HG02623 (cell line): ENCODE results near the gene TSPAN8.
"Not testable (repeated sequence)": the region's sequence is repeated elsewhere in the genome, so short reads cannot be mapped to it uniquely, and the experiment has no call there.

ENCODE experiments used
- ATAC-seq: cut with Tn5 transposase; IDR thresholded peaks from one replicate; pipeline ENCODE4 v1.9.1; 2021; ENCODE audit warnings: moderate library complexity; ENCODE audit not compliant: unreplicated experiment

The TSPAN8 gene

DNA sequence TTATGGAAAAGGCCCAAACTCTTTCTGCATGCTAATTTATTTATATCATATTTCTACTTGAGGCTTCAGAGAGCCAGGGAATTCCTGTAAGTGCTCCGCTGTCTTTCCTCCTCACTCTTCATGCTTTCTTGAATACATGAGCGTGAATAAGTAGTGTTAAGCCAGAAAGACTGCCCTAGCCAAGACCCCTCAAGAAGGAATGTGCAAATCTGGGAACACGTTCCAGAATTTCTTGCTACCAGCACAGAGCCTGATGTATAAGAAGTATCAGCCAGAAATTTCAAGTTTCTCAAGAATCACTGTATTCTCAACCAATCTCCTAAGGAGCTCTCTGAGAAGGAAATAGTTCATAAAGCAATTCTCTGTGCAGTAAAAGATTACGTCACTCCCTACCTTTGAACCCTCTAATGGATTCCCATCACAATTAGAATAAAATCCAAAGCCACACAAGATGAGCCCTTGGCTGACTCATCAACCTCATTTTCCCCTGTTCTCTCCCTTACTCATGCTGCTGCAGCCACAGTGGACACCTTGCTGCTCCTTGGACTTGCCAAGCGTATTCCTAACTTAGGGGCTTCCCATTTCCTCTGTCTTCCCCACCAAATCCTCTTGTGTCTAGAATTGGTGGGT, 6.9 kb upstream of the TSPAN8 start:
- ATAC-seq = no peak

DNA sequence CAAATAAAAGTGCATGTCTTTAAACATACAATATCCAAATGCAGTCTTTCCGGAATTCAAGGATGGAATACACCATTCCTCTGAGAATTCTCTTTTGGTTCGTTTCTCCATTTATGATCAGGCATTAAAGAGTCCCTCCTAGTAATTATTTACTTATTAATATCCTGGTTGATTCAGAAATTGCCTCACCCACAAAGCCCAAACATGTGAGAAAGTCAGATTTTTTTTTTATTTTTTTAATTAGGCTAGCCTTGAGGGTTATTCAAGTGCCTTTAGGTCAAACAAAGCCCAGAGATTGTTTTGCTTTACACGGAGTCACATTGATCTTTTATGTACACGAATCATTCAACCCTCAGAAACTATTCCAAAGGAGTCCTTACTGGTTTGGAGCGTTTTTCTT, 6.4 kb upstream of the TSPAN8 start:
- ATAC-seq = no peak

DNA sequence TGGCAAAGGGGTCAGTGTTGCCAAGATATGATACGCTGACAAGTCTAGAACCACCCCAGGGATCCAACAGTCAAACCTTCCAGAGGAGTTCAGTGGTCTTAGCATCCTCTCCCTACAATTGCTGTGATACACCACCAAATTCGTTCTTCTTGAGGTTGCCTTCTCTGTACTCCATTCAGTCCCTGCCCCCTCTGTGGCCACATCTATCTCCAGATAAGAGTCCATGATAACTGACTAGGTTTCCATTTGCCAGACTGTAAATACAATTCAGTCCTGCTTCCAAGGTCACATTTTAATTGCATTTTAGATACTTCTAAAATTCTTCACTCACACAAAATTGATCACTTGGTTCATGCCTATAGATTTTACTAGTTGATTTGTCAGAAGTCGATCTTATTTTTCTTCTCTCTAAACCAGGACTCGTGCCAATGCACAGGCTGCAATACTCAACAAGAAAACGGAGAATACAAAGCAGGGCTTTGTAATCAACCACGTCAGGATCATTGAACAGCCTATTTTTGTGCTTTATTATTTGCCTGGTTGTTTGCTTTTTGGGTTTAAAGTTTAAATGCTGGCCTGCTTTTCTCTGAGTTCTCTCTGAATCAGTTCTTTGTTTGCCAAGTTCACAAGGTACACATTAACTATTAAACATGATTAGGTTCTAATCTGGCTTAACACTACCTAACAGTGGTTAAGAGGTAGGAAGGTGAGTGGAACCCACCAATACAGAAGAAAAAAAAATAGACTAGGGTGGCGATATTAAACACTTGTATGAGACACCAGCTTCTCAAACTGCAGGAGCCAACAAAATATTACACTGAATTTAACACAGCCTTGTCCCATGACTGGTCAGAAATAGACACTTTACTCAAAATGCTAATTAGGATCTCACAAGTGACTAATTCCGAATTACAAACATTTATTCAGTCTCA, 5.3 kb upstream of the TSPAN8 start:
- ATAC-seq = no peak

DNA sequence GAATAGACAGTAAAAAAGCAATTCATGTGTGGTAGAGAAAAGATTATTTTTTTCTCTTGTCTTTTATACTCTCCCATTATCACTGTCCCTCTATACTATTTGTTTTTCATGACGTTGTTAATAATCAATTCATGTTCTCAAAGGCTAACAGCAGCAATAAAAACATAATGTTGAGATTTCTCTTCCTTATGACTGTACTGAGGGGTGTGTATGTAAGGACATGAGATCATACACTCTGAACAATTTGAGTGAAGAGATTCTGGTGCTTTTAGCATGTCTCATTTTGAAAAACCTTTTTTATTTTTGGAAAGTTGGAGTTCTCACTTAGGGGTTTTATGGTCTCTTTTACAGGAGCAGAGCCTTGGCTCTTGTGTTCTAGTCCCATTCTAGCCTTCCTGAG, 3.8 kb upstream of the TSPAN8 start:
- no peak for ATAC-seq

DNA sequence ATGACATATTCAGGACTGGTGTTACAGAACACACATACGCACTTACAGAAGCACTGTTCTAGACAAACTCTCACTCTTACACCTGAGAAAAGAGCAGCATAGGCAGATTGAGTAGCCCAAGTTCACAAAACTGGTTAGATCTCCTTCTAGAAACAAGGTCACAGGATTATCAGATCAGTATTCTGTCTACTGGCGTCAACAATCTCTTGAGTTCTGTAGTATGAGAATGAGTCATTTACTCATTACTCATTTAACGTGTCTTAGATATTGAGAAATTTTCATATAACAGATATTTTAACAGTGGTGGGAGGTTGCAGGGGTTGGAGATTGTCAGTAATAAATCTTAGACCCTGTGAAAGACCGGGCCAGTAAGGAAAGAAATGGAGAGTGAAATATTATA, 2.8 kb upstream of the TSPAN8 start:
- ATAC-seq = no peak

DNA sequence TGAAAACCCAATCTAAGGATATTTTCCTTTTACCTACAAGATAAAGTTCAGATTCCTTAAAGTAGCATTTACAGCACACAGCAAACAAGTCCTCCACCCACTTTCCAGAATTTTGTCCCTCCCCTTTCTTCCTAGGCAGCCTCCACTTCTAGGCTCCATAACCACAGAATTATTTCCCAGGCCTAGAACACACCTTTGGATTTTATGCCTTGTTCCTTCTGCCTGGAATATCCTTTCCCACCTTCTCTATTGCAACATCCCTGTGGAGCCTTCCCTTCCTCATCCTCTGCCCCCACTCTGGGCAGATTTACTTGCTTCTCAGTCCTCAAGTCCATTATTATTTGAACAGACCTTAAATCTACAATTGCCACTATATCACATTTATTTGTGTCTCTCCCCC, 2.1 kb upstream of the TSPAN8 start:
- ATAC-seq = no peak

DNA sequence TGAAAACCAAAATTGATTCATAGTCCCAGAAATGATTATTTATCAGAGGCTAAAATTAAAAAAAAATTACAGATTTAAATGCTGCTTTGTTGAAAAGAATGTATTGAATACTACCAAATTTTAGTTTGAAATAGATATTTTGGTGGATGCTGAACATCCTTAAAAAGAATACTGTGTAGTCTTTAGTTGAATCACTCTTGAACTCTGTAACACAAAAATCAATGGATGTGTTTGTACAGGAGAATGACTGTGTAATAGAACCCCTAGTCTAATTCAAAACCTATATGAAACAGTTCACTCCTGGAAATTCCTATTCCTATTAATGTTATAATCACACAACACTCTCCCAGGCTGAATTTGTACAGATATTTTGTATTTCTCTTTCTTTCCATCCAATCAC, 1.5 kb upstream of the TSPAN8 start:
- ATAC-seq = no peak

DNA sequence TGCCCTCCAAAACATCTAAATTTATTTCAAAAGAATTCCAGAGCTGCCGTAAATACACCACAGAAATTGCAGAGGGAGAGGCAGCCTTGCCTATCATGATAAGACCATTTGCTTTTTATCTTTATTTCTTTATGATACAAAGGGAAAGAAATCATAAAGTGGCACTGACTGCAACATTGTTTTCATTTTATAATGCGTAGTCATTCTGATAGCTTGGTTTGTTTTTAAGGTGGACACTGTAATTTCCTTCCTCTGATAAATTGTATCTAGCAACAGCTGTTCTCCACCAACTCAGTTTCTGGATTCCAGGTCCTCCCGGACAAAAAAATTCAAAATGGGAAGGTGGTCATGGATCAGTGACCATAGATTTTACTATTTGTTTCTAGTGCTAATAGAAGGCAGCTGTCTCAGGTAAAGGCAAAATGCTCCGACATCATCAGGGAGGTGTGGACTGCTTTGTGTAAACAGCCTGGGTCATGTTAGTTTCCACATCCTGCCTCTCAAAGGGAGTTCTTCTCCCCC, 623 bp upstream of the TSPAN8 start:
- ATAC-seq = no peak

DNA sequence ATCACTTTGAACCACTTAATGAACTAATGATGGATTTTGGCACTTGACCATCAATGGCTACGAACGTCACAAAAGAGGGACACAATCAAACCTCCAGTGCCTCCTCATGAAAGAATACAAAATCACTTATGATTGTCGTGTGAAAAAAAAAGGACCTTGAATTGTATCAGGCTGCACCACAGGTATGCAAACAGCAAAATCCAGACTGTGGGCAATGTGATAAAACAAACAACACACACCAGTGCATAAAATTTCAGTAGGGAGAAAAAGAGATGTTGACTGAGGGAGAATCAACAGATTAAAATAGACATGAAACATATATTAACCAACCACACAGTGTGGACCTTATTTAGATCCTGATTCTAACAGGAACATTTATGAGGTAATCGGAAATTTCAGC, 2.6 kb downstream of the TSPAN8 start:
- ATAC-seq = no peak

DNA sequence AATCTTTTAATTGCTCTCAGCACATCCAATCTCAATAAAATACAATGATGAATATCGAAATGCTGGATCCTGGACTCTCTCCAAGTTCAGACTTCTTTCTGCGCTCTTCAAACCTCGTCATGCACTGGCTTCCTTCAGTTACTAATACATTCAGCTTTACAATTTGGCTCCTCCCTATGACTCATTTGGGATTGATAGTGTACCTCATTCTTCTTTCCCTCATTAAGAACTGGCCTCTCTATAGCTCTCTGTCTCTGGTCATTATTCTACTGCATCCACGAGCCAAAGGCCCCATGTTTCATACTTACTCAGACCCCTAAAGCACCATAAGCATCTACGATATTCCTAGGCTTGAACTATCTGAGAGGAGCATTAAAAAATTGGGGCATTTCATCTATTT, 4.9 kb downstream of the TSPAN8 start:
- ATAC-seq = no peak

DNA sequence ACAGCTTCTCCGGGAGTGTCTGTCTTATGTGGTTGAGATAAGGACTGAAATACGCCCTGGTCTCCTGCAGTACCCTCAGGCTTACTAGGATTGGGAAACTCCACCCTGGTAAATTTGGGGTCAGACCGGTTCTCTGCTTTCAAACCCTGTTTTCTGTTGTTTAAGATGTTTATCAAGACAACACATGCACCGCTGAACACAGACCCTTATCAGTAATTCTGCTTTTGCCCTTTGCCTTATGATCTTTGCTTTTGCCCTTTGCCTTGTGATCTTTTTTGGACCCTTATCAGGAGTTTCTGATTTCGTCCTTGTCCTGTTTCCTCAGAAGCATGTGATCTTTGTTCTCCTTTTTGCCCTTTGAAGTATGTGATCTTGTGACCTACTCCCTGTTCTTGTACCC, 7.8 kb downstream of the TSPAN8 start:
- ATAC-seq = not testable (repeated sequence)

DNA sequence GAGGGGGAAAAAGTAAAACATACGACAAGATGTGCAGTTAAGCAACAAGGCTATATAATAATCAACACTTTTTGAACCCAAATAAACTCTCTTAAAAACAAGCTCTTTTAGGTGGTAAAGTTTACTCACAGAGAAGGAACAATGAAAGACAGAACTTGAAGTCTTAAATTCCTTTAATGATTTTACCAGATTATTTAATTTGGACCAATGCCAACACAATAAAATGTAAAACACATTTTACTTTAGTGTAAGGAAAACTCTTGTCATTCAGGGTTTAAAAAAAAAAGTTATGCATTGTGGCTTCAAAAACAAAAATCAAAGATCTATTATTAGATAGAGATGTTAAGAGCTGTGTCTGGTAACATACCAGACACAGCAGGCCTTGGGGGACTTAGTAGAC, 13.1 kb downstream of the TSPAN8 start:
- no peak for ATAC-seq

DNA sequence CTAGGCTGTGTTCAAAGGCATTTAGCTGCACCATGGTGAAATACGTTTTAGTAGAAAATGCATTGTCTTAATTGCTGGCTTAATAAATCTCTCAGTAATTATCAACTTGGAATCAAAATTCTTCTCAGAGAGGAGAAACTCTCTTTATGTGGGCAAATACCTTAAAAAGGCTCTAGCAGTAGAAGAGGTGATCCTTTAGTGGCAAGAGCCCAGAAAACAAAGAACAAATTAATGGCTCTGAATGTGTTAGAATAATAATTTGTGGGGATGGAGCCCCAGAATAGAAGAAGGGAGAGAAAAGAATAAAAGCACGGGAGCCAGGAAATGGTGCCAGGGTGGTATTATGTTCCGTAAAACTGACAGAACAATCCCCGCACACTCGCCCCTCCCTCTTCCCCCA, 14.8 kb downstream of the TSPAN8 start:
- no peak for ATAC-seq

DNA sequence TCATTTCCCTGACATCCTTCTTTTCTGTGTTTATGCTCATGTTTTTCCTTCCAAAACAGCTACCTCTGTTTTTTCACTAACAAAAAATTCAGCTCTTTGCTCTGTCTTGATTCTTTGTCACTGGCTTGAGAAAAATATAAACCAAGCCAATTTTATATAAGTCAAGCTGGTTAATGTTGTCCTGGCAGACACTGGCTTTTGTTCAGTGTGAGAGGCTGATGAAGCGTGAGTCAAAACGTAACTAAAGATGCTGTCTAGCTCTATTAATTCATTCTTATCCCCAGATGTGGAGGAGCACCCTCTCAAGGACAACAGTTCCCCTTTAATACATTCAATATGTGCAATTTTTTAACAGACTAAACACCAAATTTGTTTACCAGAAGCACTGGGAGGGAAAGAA, 15.8 kb downstream of the TSPAN8 start:
- ATAC-seq = no peak

DNA sequence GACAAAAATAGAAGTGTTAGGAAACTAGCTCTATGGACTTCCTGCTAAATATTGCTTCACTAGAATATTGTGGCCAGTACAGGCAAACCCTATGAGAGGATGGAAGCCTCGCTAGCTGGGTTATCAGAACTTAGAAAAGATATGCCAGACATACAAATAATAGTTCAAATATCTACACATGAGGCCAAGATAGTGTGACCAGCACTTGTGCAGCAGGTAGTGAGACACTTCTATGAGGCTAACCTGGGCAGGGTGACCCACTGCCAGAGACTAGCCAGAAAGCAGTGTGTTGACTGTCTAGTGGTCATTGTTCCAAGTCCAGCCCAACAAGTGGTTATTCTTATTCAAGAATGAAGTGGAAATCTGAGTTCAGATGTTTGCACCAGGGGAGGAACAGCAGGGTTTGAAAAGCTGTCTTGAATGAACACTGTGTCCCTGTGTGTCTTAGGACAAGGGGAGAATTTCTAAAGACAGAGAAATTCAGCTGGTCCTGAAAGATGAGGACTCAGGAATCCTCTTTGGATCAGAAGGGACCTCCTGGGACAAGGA, 16.3 kb downstream of the TSPAN8 start:
- ATAC-seq = no peak

DNA sequence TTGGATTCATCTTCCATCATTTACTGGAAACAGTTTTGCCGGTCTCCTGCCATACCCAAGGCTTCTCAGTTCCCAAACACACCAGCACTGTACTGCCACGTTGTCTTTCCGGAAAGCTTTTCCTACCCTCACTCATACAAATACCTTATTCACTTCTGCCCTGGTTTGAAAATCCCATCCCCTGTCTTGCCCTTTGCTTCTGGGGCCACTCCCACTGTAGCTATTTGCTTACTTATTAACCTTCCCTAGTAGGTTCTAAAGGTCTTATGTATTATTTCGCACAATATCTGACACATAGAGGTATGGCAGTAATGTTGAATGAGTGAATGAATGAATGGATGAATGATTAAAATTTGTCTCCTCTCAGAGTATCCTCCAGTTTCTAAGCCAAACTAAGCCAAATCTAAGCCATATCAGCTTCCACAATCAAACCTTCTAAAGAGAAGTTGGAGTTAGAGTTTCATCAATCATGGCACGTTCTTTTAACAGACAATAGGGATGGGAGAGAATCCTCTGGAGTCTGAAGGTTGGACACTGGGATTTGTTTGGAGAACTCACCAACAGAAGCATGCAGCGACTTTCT, 18.6 kb downstream of the TSPAN8 start:
- no peak for ATAC-seq

DNA sequence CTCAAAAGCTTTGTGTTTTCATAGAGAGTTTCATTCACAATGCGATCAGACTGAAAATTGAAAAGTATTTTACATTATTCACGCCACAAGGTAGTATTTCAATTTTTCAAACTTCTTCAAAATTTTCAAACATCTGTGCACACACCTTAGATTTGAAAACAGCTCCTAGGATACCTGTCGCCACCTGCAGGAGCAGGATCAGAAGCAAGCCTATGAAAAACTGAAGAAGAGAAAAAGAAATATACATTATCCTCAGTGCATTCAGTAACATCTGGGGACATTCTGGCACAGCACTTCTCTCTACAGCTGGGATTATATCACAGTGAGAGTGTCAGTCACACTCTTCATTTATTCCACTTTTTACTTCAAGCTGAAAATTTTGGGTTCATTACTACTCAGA, 19.8 kb downstream of the TSPAN8 start:
- no peak for ATAC-seq

DNA sequence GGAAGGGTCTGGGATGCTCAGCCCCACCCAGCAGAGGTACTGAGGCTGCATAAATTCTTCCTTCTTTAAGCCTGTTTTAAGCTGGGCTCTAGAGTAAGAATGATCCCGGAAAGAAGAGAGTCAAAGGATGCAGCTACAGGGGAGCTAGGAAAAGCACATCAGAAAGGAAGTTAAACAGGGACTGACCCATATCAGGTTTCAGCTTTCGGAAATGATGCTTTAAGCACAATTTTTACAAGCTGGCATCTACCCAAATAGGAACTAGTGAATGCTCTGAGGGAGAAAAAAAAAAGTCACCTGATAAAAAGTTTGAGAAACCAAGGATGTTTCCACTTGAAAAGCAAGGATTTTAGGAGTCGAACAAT, 22.0 kb downstream of the TSPAN8 start:
- no peak for ATAC-seq

DNA sequence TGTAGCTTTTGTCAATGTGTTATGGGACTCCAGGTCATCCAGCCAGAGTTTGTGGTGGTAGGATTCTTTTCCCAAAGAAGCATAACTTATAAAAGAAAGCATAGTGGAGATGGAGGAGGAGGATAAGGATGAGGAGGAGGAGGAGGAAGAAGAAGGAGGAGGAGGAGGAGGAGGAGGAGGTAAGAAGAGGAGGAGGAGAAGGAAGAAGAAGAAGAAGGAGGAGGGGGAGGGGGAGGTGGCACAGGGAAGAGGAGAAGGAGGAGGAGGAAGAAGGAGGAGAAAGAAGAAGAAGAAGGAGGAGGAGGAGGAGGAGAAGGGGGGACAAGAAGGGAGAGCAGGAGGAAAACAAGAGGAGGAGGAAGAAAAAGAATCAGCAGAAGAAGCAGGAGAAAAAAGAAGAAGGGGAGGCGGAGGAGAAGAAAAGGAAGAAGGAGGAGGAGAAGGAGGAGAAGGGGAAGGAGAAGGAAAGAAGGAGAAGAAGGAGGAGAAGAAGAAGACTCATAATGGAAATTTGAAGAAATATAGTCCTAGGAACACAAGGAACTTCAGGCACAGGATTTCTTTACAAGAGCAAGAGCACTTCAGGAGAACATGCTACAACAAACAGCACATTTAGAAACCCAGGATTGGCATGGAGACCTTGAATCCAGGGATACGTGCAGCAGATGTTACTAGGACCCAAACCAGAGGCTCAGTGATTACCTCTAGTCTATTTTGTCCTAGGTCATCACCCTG, 22.6 kb downstream of the TSPAN8 start:
- no peak for ATAC-seq

DNA sequence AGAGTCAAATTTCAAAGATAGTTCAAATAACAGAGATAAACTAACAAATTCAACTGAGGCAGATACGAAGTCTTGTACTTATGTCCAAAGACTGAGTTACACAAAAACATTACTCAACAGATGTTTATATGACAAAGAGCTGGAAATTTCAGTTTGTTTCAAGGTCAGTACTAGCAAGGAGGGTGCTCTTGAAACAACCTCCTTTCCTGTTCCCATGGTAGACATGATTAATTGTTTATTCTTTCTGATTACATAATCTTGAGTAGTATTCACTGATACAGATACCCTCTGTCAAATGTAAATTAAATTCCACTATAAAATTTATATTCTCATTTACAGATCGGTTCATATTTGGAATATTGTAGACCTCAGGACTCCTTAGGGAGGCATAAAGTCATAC, 23.4 kb downstream of the TSPAN8 start:
- no peak for ATAC-seq

DNA sequence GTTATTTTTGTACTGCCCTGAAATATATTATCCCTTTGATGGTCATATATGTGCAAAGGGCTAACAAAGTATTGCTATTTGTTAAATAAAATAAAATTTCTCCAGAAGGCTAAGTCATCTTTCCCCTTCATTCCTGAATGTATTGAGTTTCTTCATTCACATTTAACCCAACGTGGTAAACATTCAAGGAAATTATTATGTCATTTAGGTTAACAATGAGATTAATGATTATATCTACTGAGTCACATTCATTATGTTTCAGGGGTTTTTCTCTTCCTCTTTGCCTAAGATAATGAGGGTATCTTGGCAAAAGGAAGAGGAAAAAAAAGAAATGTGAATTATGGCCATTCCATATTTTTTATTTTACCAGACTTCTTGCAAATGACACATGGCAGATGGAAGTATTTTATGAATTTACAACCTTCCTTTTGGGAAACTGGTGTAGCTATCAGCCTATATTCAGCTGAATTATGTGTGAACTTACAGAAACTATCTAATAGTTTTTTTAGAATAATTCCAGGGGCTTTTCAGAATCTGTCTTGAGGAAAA, 27.2 kb downstream of the TSPAN8 start:
- no peak for ATAC-seq
